ENCODE measurements around the gene AATF.

DNA sequence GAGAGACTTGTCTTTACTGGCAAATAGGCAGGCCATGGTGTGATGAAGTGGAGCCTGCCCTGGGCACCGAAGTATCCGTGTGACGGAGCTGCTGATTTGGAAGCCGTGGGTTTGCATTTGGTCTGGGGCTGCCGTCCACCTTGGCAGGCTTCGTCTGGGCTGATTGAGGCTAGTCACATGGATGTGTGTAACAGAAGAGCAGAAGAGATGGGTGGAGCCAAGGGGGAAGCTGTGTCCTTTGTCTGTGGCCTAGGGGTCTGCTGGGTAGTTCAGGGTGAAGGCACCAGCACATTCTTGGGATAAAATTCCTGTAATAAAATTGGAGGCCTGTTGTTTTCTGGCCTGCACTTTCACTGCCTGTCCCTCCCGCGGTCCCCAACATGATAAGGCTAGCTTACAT is 106.1 kb downstream of the AATF start:
- TF ChIP-seq, protein P1, sequence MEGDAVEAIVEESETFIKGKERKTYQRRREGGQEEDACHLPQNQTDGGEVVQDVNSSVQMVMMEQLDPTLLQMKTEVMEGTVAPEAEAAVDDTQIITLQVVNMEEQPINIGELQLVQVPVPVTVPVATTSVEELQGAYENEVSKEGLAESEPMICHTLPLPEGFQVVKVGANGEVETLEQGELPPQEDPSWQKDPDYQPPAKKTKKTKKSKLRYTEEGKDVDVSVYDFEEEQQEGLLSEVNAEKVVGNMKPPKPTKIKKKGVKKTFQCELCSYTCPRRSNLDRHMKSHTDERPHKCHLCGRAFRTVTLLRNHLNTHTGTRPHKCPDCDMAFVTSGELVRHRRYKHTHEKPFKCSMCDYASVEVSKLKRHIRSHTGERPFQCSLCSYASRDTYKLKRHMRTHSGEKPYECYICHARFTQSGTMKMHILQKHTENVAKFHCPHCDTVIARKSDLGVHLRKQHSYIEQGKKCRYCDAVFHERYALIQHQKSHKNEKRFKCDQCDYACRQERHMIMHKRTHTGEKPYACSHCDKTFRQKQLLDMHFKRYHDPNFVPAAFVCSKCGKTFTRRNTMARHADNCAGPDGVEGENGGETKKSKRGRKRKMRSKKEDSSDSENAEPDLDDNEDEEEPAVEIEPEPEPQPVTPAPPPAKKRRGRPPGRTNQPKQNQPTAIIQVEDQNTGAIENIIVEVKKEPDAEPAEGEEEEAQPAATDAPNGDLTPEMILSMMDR (IDR thresholded peaks at IDR 0.05): no peak
- no peak for TF ChIP-seq POLR2A (IDR thresholded peaks at IDR 0.05)
